GM12874 (cell line): ENCODE data around the gene GPBP1.

ENCODE experiments used
- CTCF ChIP-seq: IDR thresholded peaks from 2 replicates; pipeline ENCODE4 v1.5.1; 2011; ENCODE audit warnings: low read depth, mild to moderate bottlenecking, control low read depth, low read length, moderate library complexity; ENCODE audit not compliant: insufficient read depth

Gene GPBP1

GRCh38 chr5:57302164-57302563, 128.3 kb downstream of the GPBP1 start:
- no peak for TF ChIP-seq CTCF

GRCh38 chr5:57302643-57303042, 128.8 kb downstream of the GPBP1 start:
- no peak for TF ChIP-seq CTCF

GRCh38 chr5:57303985-57304384, 130.1 kb downstream of the GPBP1 start:
- TF ChIP-seq CTCF: no peak

- TF ChIP-seq CTCF: no peak
Measured at GRCh38 chr5:57304931-57305330, 131.1 kb downstream of the GPBP1 start.

GRCh38 chr5:57306359-57306758, 132.5 kb downstream of the GPBP1 start:
- no peak for TF ChIP-seq CTCF

- no peak for TF ChIP-seq CTCF
Measured at GRCh38 chr5:57307516-57307915, 133.7 kb downstream of the GPBP1 start.

- TF ChIP-seq CTCF: no peak
Measured at GRCh38 chr5:57311251-57311650, 137.4 kb downstream of the GPBP1 start.
